Mucosa of stomach (tissue), 1 donor: Measurements from ENCODE around the gene YBX2.
"Not testable (repeated sequence)": the region's sequence is repeated elsewhere in the genome, so short reads cannot be mapped to it uniquely, and the experiment has no call there.

Source experiments
- H3K27me3 ChIP-seq: one replicate; pipeline ENCODE4 v1.7.0; 2013; ENCODE audit warnings: mild to moderate bottlenecking, low read length; ENCODE audit not compliant: control insufficient read depth, insufficient read depth
- H3K36me3 ChIP-seq: one replicate; pipeline ENCODE4 v1.7.0; 2013; ENCODE audit warnings: low read length; ENCODE audit not compliant: control insufficient read depth, insufficient read depth
- H3K4me1 ChIP-seq: one replicate; pipeline ENCODE4 v1.7.0; 2013; ENCODE audit warnings: mild to moderate bottlenecking, low read length; ENCODE audit not compliant: control insufficient read depth, insufficient read depth
- H3K4me3 ChIP-seq: one replicate; pipeline ENCODE4 v1.7.0; 2013; ENCODE audit warnings: low read length
- H3K9ac ChIP-seq: one replicate; pipeline ENCODE4 v1.7.0; 2013; ENCODE audit warnings: mild to moderate bottlenecking, low read length, moderate library complexity
- H3K9me3 ChIP-seq: one replicate; pipeline ENCODE4 v1.7.0; 2013; ENCODE audit warnings: mild to moderate bottlenecking, low read length, moderate library complexity; ENCODE audit not compliant: control insufficient read depth
- donor health status: Pancreatic carcinoma.

YBX2 gene

GRCh38 chr17:7254511-7254910 is 39.9 kb downstream of the YBX2 start:
- H3K36me3 ChIP-seq = no peaks in the 10 kb centered on the region
- no peaks in the 10 kb centered on the region for H3K27me3 ChIP-seq
- H3K4me1 ChIP-seq = peaks cover 33% of the 10 kb centered on the region
- H3K9ac ChIP-seq = no peak overlapping the region
- H3K9me3 ChIP-seq = no peaks in the 10 kb centered on the region
- no peak overlapping the region for H3K4me3 ChIP-seq

GRCh38 chr17:7253082-7253481 is 41.4 kb downstream of the YBX2 start:
- peak overlapping the region; percentile 79 for H3K4me3 ChIP-seq
- H3K9ac ChIP-seq = peak overlapping the region; percentile 97

GRCh38 chr17:7252176-7253043 is 42.0 kb downstream of the YBX2 start, which contains the start of gene ELP5:
Gene ELP5, plus strand, starts transcription at chr17:7252215. Its CDS starts 336 bp downstream, at chr17:7252551.
- H3K27me3 ChIP-seq = no peaks in the 10 kb centered on the region
- H3K36me3 ChIP-seq = no peaks in the 10 kb centered on the region
- no peaks in the 10 kb centered on the region for H3K9me3 ChIP-seq
- peak within 1 kb of the TSS; percentile 97 for H3K9ac ChIP-seq
- H3K4me3 ChIP-seq = peak within 1 kb of the TSS; percentile 89
- peaks cover 32% of the 10 kb centered on the region for H3K4me1 ChIP-seq

More at GRCh38 chr17:7253082-7253481, 41.4 kb downstream of the YBX2 start:
- peaks cover 32% of the 10 kb centered on the region for H3K4me1 ChIP-seq
- no peaks in the 10 kb centered on the region for H3K27me3 ChIP-seq
- H3K36me3 ChIP-seq = no peaks in the 10 kb centered on the region
- no peaks in the 10 kb centered on the region for H3K9me3 ChIP-seq

GRCh38 chr17:7251661-7252175 is 42.7 kb downstream of the YBX2 start, which contains the start of gene CTDNEP1:
Gene CTDNEP1, minus strand, starts transcription at chr17:7251734. Its CDS starts 438 bp downstream, at chr17:7251296.
- Histone ChIP-seq H3K36me3 (no peaks in the 10 kb centered on the region), H3K9ac (peak within 1 kb of the TSS; percentile 97), H3K9me3 (no peaks in the 10 kb centered on the region), H3K27me3 (no peaks in the 10 kb centered on the region), H3K4me1 (peaks cover 32% of the 10 kb centered on the region), H3K4me3 (peak within 1 kb of the TSS; percentile 89)

GRCh38 chr17:7250695-7251627 is 43.5 kb downstream of the YBX2 start:
- Histone ChIP-seq H3K4me1 (peaks cover 32% of the 10 kb centered on the region), H3K27me3 (no peaks in the 10 kb centered on the region), H3K4me3 (peak overlapping the region; percentile 89), H3K36me3 (no peaks in the 10 kb centered on the region), H3K9ac (peak overlapping the region; percentile 97), H3K9me3 (no peaks in the 10 kb centered on the region)

- no peaks in the 10 kb centered on the region for H3K36me3 ChIP-seq
- no peaks in the 10 kb centered on the region for H3K27me3 ChIP-seq
- peaks cover 32% of the 10 kb centered on the region for H3K4me1 ChIP-seq
- peak overlapping the region; percentile 97 for H3K9ac ChIP-seq
- no peaks in the 10 kb centered on the region for H3K9me3 ChIP-seq
- H3K4me3 ChIP-seq = no peak overlapping the region
Measured at GRCh38 chr17:7249830-7250229, 44.6 kb downstream of the YBX2 start.

- Histone ChIP-seq H3K4me3 (no peak overlapping the region), H3K36me3 (peaks cover 6% of the 10 kb centered on the region), H3K9me3 (no peaks in the 10 kb centered on the region), H3K4me1 (peaks cover 32% of the 10 kb centered on the region), H3K9ac (no peak overlapping the region), H3K27me3 (no peaks in the 10 kb centered on the region)
Measured at GRCh38 chr17:7249214-7249613, 45.2 kb downstream of the YBX2 start.

GRCh38 chr17:7248796-7249195 is 45.6 kb downstream of the YBX2 start:
- peaks cover 9% of the 10 kb centered on the region for H3K36me3 ChIP-seq
- no peaks in the 10 kb centered on the region for H3K9me3 ChIP-seq
- peaks cover 32% of the 10 kb centered on the region for H3K4me1 ChIP-seq
- H3K4me3 ChIP-seq = no peak overlapping the region
- no peaks in the 10 kb centered on the region for H3K27me3 ChIP-seq
- H3K9ac ChIP-seq = no peak overlapping the region

GRCh38 chr17:7246779-7247178 is 47.7 kb downstream of the YBX2 start:
- no peak overlapping the region for H3K9ac ChIP-seq
- no peak overlapping the region for H3K4me3 ChIP-seq
- peaks cover 9% of the 10 kb centered on the region for H3K36me3 ChIP-seq
- no peaks in the 10 kb centered on the region for H3K27me3 ChIP-seq
- no peaks in the 10 kb centered on the region for H3K9me3 ChIP-seq
- peaks cover 21% of the 10 kb centered on the region for H3K4me1 ChIP-seq

- not testable (repeated sequence) for H3K36me3 ChIP-seq, H3K9me3 ChIP-seq, H3K9ac ChIP-seq, H3K27me3 ChIP-seq, H3K4me3 ChIP-seq
- peaks cover 23% of the 10 kb centered on the region for H3K4me1 ChIP-seq
Measured at GRCh38 chr17:7243838-7244237, 50.6 kb downstream of the YBX2 start.

GRCh38 chr17:7243453-7243729 is 51.0 kb downstream of the YBX2 start:
- Histone ChIP-seq H3K27me3 (no peaks in the 10 kb centered on the region), H3K9ac (peak overlapping the region; percentile 90), H3K36me3 (peaks cover 9% of the 10 kb centered on the region), H3K9me3 (no peaks in the 10 kb centered on the region), H3K4me3 (peak overlapping the region; percentile 82), H3K4me1 (peaks cover 19% of the 10 kb centered on the region)
